ENCODE data around the gene SLC35D2.
A peak's percentile ranks its signal among the peaks of the same experiment; 100 is the strongest.

Gene SLC35D2

GRCh38 chr9:96281641-96282040, 101.9 kb downstream of the SLC35D2 start:
- Mint-ChIP-seq H3K27me3 (ENCODE audit: low read depth) (peaks cover 3% of the 10 kb centered on the region), H3K36me3 (ENCODE audit: low read depth) (peaks cover 5% of the 10 kb centered on the region), H3K27ac (no peak overlapping the region), H3K4me1 (no peaks in the 10 kb centered on the region), H3K4me3 (no peak overlapping the region), H3K9me3 (peaks cover 22% of the 10 kb centered on the region)
- TF ChIP-seq CTCF (IDR thresholded peaks at IDR 0.05; ENCODE audit: unreplicated experiment in 3 of 3) = no peak

- no peak overlapping the region for H3K4me3 Mint-ChIP-seq
- peak overlapping the region in 1 of 3 experiments; percentile 71 for H3K27ac Mint-ChIP-seq
- peaks cover 26% of the 10 kb centered on the region for H3K9me3 Mint-ChIP-seq
- H3K4me1 Mint-ChIP-seq = no peaks in the 10 kb centered on the region
- peaks cover 3% of the 10 kb centered on the region for H3K27me3 Mint-ChIP-seq (ENCODE audit: low read depth)
- H3K36me3 Mint-ChIP-seq (ENCODE audit: low read depth) = peaks cover 5% of the 10 kb centered on the region
- no peak for TF ChIP-seq CTCF (IDR thresholded peaks at IDR 0.05; ENCODE audit: unreplicated experiment in 3 of 3)
Measured at GRCh38 chr9:96279932-96280331, 103.6 kb downstream of the SLC35D2 start.

- no peaks in the 10 kb centered on the region for H3K27me3 Mint-ChIP-seq (ENCODE audit: low read depth)
- H3K27ac Mint-ChIP-seq = no peak overlapping the region
- H3K36me3 Mint-ChIP-seq (ENCODE audit: low read depth) = no peaks in the 10 kb centered on the region
- H3K4me1 Mint-ChIP-seq = no peaks in the 10 kb centered on the region
- H3K4me3 Mint-ChIP-seq = no peak overlapping the region
- peaks cover 39% of the 10 kb centered on the region for H3K9me3 Mint-ChIP-seq
- no peak for TF ChIP-seq CTCF (IDR thresholded peaks at IDR 0.05; ENCODE audit: unreplicated experiment in 3 of 3)
Measured at GRCh38 chr9:96274939-96275338, 108.6 kb downstream of the SLC35D2 start.
